ENCODE data around the gene ESRRA.

The ESRRA gene

DNA sequence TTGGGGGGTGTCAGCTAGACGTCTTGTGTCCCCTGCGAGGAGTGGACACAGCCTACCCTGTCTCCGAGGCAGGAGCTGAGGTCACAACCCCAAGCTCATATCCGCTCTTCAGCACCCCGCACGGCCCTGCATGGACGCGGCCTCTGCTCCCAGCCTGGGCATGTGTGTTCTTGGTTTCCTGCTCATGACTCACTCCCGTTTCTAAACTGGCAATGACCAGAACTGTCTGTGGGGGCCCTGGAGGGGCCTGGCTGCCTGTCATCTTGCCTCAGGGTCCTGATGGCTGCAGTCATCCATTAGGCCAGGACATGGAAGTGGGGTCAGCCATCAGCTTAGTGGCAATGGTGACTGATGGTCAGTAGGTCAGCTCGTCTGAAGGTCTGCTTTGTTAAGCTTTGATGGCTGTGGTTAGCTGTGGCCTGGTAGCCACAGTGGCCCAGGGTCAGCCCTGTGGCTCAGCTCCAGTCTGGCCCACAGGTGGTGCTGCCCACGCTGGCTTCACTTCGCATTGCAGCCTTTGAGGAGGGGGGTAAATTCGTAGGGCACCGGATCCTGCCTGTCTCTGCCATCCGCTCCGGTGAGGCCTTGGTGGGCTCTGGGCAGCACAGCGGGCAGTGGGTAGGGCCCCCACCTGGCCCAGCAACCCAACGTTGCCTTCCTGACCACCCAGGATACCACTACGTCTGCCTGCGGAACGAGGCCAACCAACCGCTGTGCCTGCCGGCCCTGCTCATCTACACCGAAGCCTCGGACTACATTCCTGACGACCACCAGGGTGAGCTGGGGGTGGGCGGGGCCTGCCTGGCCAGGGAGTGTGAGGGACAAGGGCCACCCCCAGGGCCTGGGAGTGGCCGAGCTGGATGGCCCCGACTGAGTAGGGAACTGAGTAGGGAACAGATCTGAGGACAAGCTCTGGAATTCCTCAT is 42.0 kb upstream of the ESRRA start:
- peak overlapping the region; percentile 34 for H2BK15ac ChIP-seq (ENCODE audit: low read depth, poor library complexity, severe bottlenecking)
- peak overlapping the region; percentile 80 for H4K8ac ChIP-seq (ENCODE audit: low read length)
- H3K4me3 ChIP-seq (ENCODE audit: insufficient read depth in 1 of 2, low read depth in 1 of 2, low read length in 2 of 2): no peak overlapping the region
- peak overlapping the region; percentile 67 to 87 for H3K18ac ChIP-seq (ENCODE audit: low read depth in 1 of 2, low read length in 2 of 2)
- no peak overlapping the region for H2BK5ac ChIP-seq (ENCODE audit: low read depth, low read length, poor library complexity, severe bottlenecking)
- peak overlapping the region; percentile 66 for H3K27ac ChIP-seq (ENCODE audit: low read length, poor library complexity, severe bottlenecking)
- H3K4me2 ChIP-seq (ENCODE audit: low read length, poor library complexity, severe bottlenecking): no peak overlapping the region
- peak overlapping the region; percentile 70 to 71 for H3K4ac ChIP-seq (ENCODE audit: low read depth in 1 of 2, low read length in 2 of 2)
- 58% methylated on average over 28 of the region's 29 CpGs for WGBS
- no peaks in the 10 kb centered on the region for H3K9me3 ChIP-seq (ENCODE audit: control insufficient read depth, low read length)
- peak overlapping the region; percentile 75 for H2BK12ac ChIP-seq (ENCODE audit: low read length in 2 of 2)
- H2AFZ ChIP-seq (ENCODE audit: low read depth, low read length): no peak overlapping the region
- peak overlapping the region; percentile 85 for H4K91ac ChIP-seq (ENCODE audit: low read length)
- H2AK5ac ChIP-seq (ENCODE audit: low read length, severe bottlenecking): peak overlapping the region; percentile 68
- peak overlapping the region in 1 of 2 experiments; percentile 88 for H3K14ac ChIP-seq (ENCODE audit: low read length in 2 of 2)
- peak overlapping the region in 1 of 2 experiments; percentile 60 for H3K23ac ChIP-seq (ENCODE audit: low read length in 2 of 2)
- peaks cover 75 to 96% of the 10 kb centered on the region in 2 experiments for H3K36me3 ChIP-seq (ENCODE audit: control insufficient read depth in 1 of 2, insufficient read depth in 2 of 2, low read depth in 1 of 2, low read length in 2 of 2)
- H3K9ac ChIP-seq (ENCODE audit: low read length): peak overlapping the region; percentile 1
- no peaks in the 10 kb centered on the region for H3K27me3 ChIP-seq (ENCODE audit: control insufficient read depth in 1 of 2, insufficient read depth in 1 of 2, low read length in 2 of 2)
- peak overlapping the region; percentile 37 for H2BK120ac ChIP-seq (ENCODE audit: low read depth, low read length)
- peaks cover 30% of the 10 kb centered on the region for H3K4me1 ChIP-seq (ENCODE audit: control insufficient read depth, insufficient read depth, low read depth, low read length)
- DNase-seq: peak; percentile 84
- peaks cover 19% of the 10 kb centered on the region for H3K79me1 ChIP-seq (replicated peaks; ENCODE audit: low read length, poor library complexity, severe bottlenecking)

DNA sequence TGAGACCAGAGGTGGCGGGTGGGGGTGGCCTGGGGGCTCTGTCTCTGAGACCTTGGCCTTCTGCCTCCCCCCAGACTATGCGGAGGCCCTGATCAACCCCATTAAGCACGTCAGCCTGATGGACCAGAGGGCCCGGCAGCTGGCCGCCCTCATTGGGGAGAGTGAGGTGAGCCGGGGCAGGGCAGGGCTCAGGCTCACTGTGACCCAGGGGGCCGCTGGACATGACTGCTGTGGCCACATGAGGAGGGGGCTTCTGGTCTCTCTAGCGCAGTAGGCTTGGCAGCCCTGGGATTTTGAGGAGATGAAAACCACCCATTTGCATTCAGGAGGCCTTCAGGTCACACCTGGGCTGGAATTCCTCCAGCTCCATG is 41.4 kb upstream of the ESRRA start:
- peak overlapping the region; percentile 28 for H4K91ac ChIP-seq (ENCODE audit: low read length)
- H3K4me3 ChIP-seq (ENCODE audit: insufficient read depth in 1 of 2, low read depth in 1 of 2, low read length in 2 of 2): no peak overlapping the region
- H3K9ac ChIP-seq (ENCODE audit: low read length): no peak overlapping the region
- H3K4me1 ChIP-seq (ENCODE audit: control insufficient read depth, insufficient read depth, low read depth, low read length): peaks cover 36% of the 10 kb centered on the region
- peak overlapping the region in 1 of 2 experiments; percentile 32 for H2BK12ac ChIP-seq (ENCODE audit: low read length in 2 of 2)
- H3K79me1 ChIP-seq (replicated peaks; ENCODE audit: low read length, poor library complexity, severe bottlenecking): peaks cover 16% of the 10 kb centered on the region
- peaks cover 69 to 93% of the 10 kb centered on the region in 2 experiments for H3K36me3 ChIP-seq (ENCODE audit: control insufficient read depth in 1 of 2, insufficient read depth in 2 of 2, low read depth in 1 of 2, low read length in 2 of 2)
- H3K18ac ChIP-seq (ENCODE audit: low read depth in 1 of 2, low read length in 2 of 2): no peak overlapping the region
- H2BK5ac ChIP-seq (ENCODE audit: low read depth, low read length, poor library complexity, severe bottlenecking): no peak overlapping the region
- no peak overlapping the region for H4K8ac ChIP-seq (ENCODE audit: low read length)
- H3K4me2 ChIP-seq (ENCODE audit: low read length, poor library complexity, severe bottlenecking): no peak overlapping the region
- 96% methylated on average over 8 of the region's 8 CpGs for WGBS
- H3K27me3 ChIP-seq (ENCODE audit: control insufficient read depth in 1 of 2, insufficient read depth in 1 of 2, low read length in 2 of 2): no peaks in the 10 kb centered on the region
- no peak overlapping the region for H2BK120ac ChIP-seq (ENCODE audit: low read depth, low read length)
- H3K27ac ChIP-seq (ENCODE audit: low read length, poor library complexity, severe bottlenecking): no peak overlapping the region
- H2BK15ac ChIP-seq (ENCODE audit: low read depth, poor library complexity, severe bottlenecking): peak overlapping the region; percentile 12
- no peak overlapping the region for H3K14ac ChIP-seq (ENCODE audit: low read length in 2 of 2)
- H2AK5ac ChIP-seq (ENCODE audit: low read length, severe bottlenecking): no peak overlapping the region
- no peak overlapping the region for H3K23ac ChIP-seq (ENCODE audit: low read length in 2 of 2)
- no peak for DNase-seq
- H3K4ac ChIP-seq (ENCODE audit: low read depth in 1 of 2, low read length in 2 of 2): no peak overlapping the region
- H3K9me3 ChIP-seq (ENCODE audit: control insufficient read depth, low read length): no peaks in the 10 kb centered on the region
- H2AFZ ChIP-seq (ENCODE audit: low read depth, low read length): no peak overlapping the region

DNA sequence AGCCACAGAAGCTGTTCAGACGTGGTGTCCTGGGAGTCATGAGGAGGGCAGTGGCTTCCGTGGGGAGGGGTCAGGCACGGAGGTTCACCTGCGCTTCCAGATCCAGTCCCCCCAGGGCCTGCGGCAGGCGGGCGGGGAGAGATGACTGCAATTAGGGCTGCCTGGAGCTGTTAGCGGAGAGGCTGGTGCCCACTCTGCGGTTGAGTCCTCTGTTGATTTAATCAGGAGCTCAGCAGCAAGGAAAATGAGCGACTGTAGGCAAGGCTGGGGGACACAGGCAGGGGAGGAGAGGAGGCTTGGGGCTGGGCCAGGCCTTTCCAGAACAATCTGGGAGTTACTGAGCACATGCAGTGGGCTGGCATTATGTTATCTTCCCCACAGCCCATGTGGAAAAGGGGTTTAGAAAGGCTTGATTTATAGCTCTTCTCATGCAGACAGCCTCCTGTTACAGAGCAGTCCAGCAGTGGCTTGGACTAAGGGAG is 40.9 kb upstream of the ESRRA start:
- DNase-seq: no peak
- no peak overlapping the region for H3K23ac ChIP-seq (ENCODE audit: low read length in 2 of 2)
- H2BK120ac ChIP-seq (ENCODE audit: low read depth, low read length): no peak overlapping the region
- no peaks in the 10 kb centered on the region for H3K9me3 ChIP-seq (ENCODE audit: control insufficient read depth, low read length)
- WGBS: 92% methylated on average over 10 of the region's 10 CpGs
- H3K79me1 ChIP-seq (replicated peaks; ENCODE audit: low read length, poor library complexity, severe bottlenecking): peaks cover 16% of the 10 kb centered on the region
- no peak overlapping the region for H2BK15ac ChIP-seq (ENCODE audit: low read depth, poor library complexity, severe bottlenecking)
- no peak overlapping the region for H4K91ac ChIP-seq (ENCODE audit: low read length)
- H3K4ac ChIP-seq (ENCODE audit: low read depth in 1 of 2, low read length in 2 of 2): no peak overlapping the region
- H3K27me3 ChIP-seq (ENCODE audit: control insufficient read depth in 1 of 2, insufficient read depth in 1 of 2, low read length in 2 of 2): no peaks in the 10 kb centered on the region
- no peak overlapping the region for H2AFZ ChIP-seq (ENCODE audit: low read depth, low read length)
- no peak overlapping the region for H3K18ac ChIP-seq (ENCODE audit: low read depth in 1 of 2, low read length in 2 of 2)
- H3K27ac ChIP-seq (ENCODE audit: low read length, poor library complexity, severe bottlenecking): no peak overlapping the region
- no peak overlapping the region for H3K4me2 ChIP-seq (ENCODE audit: low read length, poor library complexity, severe bottlenecking)
- peaks cover 64 to 88% of the 10 kb centered on the region in 2 experiments for H3K36me3 ChIP-seq (ENCODE audit: control insufficient read depth in 1 of 2, insufficient read depth in 2 of 2, low read depth in 1 of 2, low read length in 2 of 2)
- H2BK12ac ChIP-seq (ENCODE audit: low read length in 2 of 2): peak overlapping the region in 1 of 2 experiments; percentile 29
- H2BK5ac ChIP-seq (ENCODE audit: low read depth, low read length, poor library complexity, severe bottlenecking): no peak overlapping the region
- no peak overlapping the region for H3K9ac ChIP-seq (ENCODE audit: low read length)
- H3K4me3 ChIP-seq (ENCODE audit: insufficient read depth in 1 of 2, low read depth in 1 of 2, low read length in 2 of 2): no peak overlapping the region
- H2AK5ac ChIP-seq (ENCODE audit: low read length, severe bottlenecking): no peak overlapping the region
- H3K14ac ChIP-seq (ENCODE audit: low read length in 2 of 2): no peak overlapping the region
- H3K4me1 ChIP-seq (ENCODE audit: control insufficient read depth, insufficient read depth, low read depth, low read length): peaks cover 35% of the 10 kb centered on the region
- H4K8ac ChIP-seq (ENCODE audit: low read length): no peak overlapping the region

All from mesenchymal stem cell (in vitro differentiated cells and primary cell).